RPMI7951 (cell line): Measurements from ENCODE around the gene C16orf74. TPM values are rescaled to one million over a fixed set of nuclear protein-coding genes. Genes with fewer than 3 reads are reported as not detected.

Experiments used
- DNase-seq: peaks from one replicate; pipeline ENCODE4 v3.0.0-alpha.2; 2012; ENCODE audit warnings: low read depth
- total RNA-seq: library from RNA; depleted of rRNA; stranded (reverse); fragments of >200 nt; shearing (Covaris generic); gene quantifications from 2 replicates; pipeline ENCODE4 v1.2.3, GENCODE V29; 2014

The C16orf74 gene
- total RNA-seq, 1 experiment from 2014 or later: 6.2 TPM

- DNase-seq: no peak
Observed at GRCh38 chr16:85696781-85697180, 54.1 kb downstream of the C16orf74 start.

GRCh38 chr16:85695196-85696128 is 55.4 kb downstream of the C16orf74 start:
- DNase-seq: no peak

- peak; percentile 27 for DNase-seq
Observed at GRCh38 chr16:85690469-85691064, 60.3 kb downstream of the C16orf74 start.

- DNase-seq: no peak
Observed at GRCh38 chr16:85689950-85690320, 61.0 kb downstream of the C16orf74 start.

- DNase-seq: no peak
Observed at GRCh38 chr16:85689285-85689949, 61.5 kb downstream of the C16orf74 start.

- DNase-seq: peak; percentile 90
Observed at GRCh38 chr16:85688586-85689284, 62.2 kb downstream of the C16orf74 start, which contains the start of gene GINS2. GINS2 (minus strand) TSS chr16:85688954; CDS start chr16:85688898, 56 bp downstream.

GRCh38 chr16:85687651-85688471 is 63.0 kb downstream of the C16orf74 start:
- no peak for DNase-seq

- no peak for DNase-seq
Observed at GRCh38 chr16:85686912-85687591, 63.8 kb downstream of the C16orf74 start.

- no peak for DNase-seq
Observed at GRCh38 chr16:85685251-85685650, 65.6 kb downstream of the C16orf74 start.

- no peak for DNase-seq
Observed at GRCh38 chr16:85683363-85683762, 67.5 kb downstream of the C16orf74 start.

- DNase-seq: no peak
Observed at GRCh38 chr16:85682516-85682915, 68.4 kb downstream of the C16orf74 start.

GRCh38 chr16:85681255-85681654 is 69.6 kb downstream of the C16orf74 start:
- no peak for DNase-seq

- DNase-seq: no peak
Observed at GRCh38 chr16:85680352-85680944, 70.4 kb downstream of the C16orf74 start.

GRCh38 chr16:85679870-85680269 is 71.0 kb downstream of the C16orf74 start:
- no peak for DNase-seq

- DNase-seq: no peak
Observed at GRCh38 chr16:85678821-85679220, 72.1 kb downstream of the C16orf74 start.

GRCh38 chr16:85678016-85678415 is 72.9 kb downstream of the C16orf74 start:
- DNase-seq: no peak

GRCh38 chr16:85677383-85677967 is 73.4 kb downstream of the C16orf74 start:
- DNase-seq: no peak

GRCh38 chr16:85676466-85676865 is 74.4 kb downstream of the C16orf74 start:
- no peak for DNase-seq

GRCh38 chr16:85675251-85675874 is 75.5 kb downstream of the C16orf74 start:
- peak; percentile 23 for DNase-seq
